ENCODE results near the gene RNGTT.

- TF ChIP-seq EZH2 (IDR thresholded peaks at IDR 0.05; ENCODE audit: borderline replicate concordance), result no peak
- no peak for TF ChIP-seq EZH2phosphoT487 (IDR thresholded peaks at IDR 0.05; ENCODE audit: low read depth, severe bottlenecking, unreplicated experiment)
These were observed 46.7 kb downstream of the RNGTT start for GRCh38 chr6:88916615-88917208.

Measured in hepatocyte (in vitro differentiated cells).